Neural cell (in vitro differentiated cells): ENCODE data around the gene ZNF438. TPM values are rescaled to one million over a fixed set of nuclear protein-coding genes. Genes with fewer than 3 reads are reported as not detected.

Experiments
- H2AFZ ChIP-seq: fragments of 200-600, 300-800 bp; sonication (generic), shearing (Covaris generic); 2 replicates; pipeline ENCODE4 v1.6.0; 2014; ENCODE audit warnings: low read depth, mild to moderate bottlenecking, antibody characterized with exemption, low read length, moderate library complexity
- H3F3A ChIP-seq: fragments of 200-600 bp; shearing (Covaris generic); 2 replicates; pipeline ENCODE4 v1.6.1; 2016; ENCODE audit warnings: mild to moderate bottlenecking, moderate library complexity, mixed read lengths, antibody characterized with exemption, low read length; ENCODE audit not compliant: insufficient read depth, poor library complexity, severe bottlenecking
- H3K27ac ChIP-seq: fragments of 200-600, 300-800 bp; sonication (generic), shearing (Covaris generic); 2 replicates; pipeline ENCODE4 v1.5.1; 2014; ENCODE audit warnings: mild to moderate bottlenecking, low read length, moderate library complexity
- H3K27me3 ChIP-seq: fragments of 300-800, 200-600 bp; sonication (generic), shearing (Covaris generic); 2 replicates; pipeline ENCODE4 v1.6.0; 2014; ENCODE audit warnings: mild to moderate bottlenecking, low read depth, low read length, moderate library complexity; ENCODE audit not compliant: insufficient read depth
- H3K36me3 ChIP-seq: fragments of 300-800, 200-600 bp; sonication (generic), shearing (Covaris generic); 2 replicates; pipeline ENCODE4 v1.5.1; 2014; ENCODE audit warnings: mild to moderate bottlenecking, antibody characterized with exemption, low read length, moderate library complexity; ENCODE audit not compliant: insufficient read depth
- H3K4me2 ChIP-seq: fragments of 300-800, 200-600 bp; sonication (generic), shearing (Covaris generic); 2 replicates; pipeline ENCODE4 v1.6.0; 2014; ENCODE audit warnings: mild to moderate bottlenecking, low read length
- H3K4me3 ChIP-seq: fragments of 300-800, 200-600 bp; sonication (generic), shearing (Covaris generic); 2 replicates; pipeline ENCODE4 v1.5.1; 2014; ENCODE audit warnings: mild to moderate bottlenecking, low read length, moderate library complexity
- H3K79me2 ChIP-seq: fragments of 200-600 bp; shearing (Covaris generic); replicated peaks from 2 replicates; pipeline ENCODE4 v1.6.0; 2014; ENCODE audit warnings: mild to moderate bottlenecking, low read length, moderate library complexity; ENCODE audit not compliant: insufficient read depth
- H3K9ac ChIP-seq: fragments of 300-800, 200-600 bp; sonication (generic), shearing (Covaris generic); 2 replicates; pipeline ENCODE4 v1.6.1; 2016; ENCODE audit warnings: mild to moderate bottlenecking, low read length, mixed read lengths
- H3K9me2 ChIP-seq: fragments of 200-600 bp; shearing (Covaris generic); 2 replicates; pipeline ENCODE4 v1.6.1; 2016; ENCODE audit warnings: mild to moderate bottlenecking, low read length, mixed read lengths; ENCODE audit not compliant: insufficient read depth
- H3K9me3 ChIP-seq: fragments of 200-600, 300-800 bp; sonication (generic), shearing (Covaris generic); 2 replicates; pipeline ENCODE4 v1.6.1; 2016; ENCODE audit warnings: mild to moderate bottlenecking, mixed run types, low read length, moderate library complexity, mixed read lengths
- H4K20me1 ChIP-seq: fragments of 200-600 bp; shearing (Covaris generic); 2 replicates; pipeline ENCODE4 v1.6.1; 2016; ENCODE audit warnings: mild to moderate bottlenecking, mixed run types; ENCODE audit not compliant: insufficient read depth
- EP300 ChIP-seq: fragments of 450-650 bp; conservative IDR thresholded peaks from 2 replicates; pipeline ENCODE4 v1.6.1; 2014; ENCODE audit warnings: antibody characterized with exemption, mild to moderate bottlenecking, moderate library complexity; ENCODE audit not compliant: poor library complexity, severe bottlenecking
- EZH2 ChIP-seq: fragments of 200-600, 300-800 bp; shearing (Covaris generic), sonication (generic); IDR thresholded peaks from 2 replicates; pipeline ENCODE4 v1.6.1; 2014; ENCODE audit warnings: antibody characterized with exemption, low read length, borderline replicate concordance, mild to moderate bottlenecking; ENCODE audit not compliant: insufficient read depth, poor library complexity, severe bottlenecking
- MXI1 ChIP-seq: fragments of 450-650 bp; conservative IDR thresholded peaks from 2 replicates; pipeline ENCODE4 v1.6.1; 2014; ENCODE audit warnings: antibody characterized with exemption, mild to moderate bottlenecking; ENCODE audit not compliant: poor library complexity, severe bottlenecking
- POLR2AphosphoS5 ChIP-seq: IDR thresholded peaks from 2 replicates; pipeline ENCODE4 v1.6.1; 2012
- RAD21 ChIP-seq: fragments of 450-650 bp; conservative IDR thresholded peaks from 2 replicates; pipeline ENCODE4 v1.6.1; 2014; ENCODE audit warnings: antibody characterized with exemption, mild to moderate bottlenecking, moderate library complexity
- SMC3 ChIP-seq: fragments of 450-650 bp; conservative IDR thresholded peaks from 2 replicates; pipeline ENCODE4 v1.6.1; 2014; ENCODE audit warnings: antibody characterized with exemption, mild to moderate bottlenecking, moderate library complexity; ENCODE audit not compliant: poor library complexity
- TAF1 ChIP-seq: IDR thresholded peaks from 2 replicates; pipeline ENCODE4 v1.6.1; 2012; ENCODE audit warnings: low read depth
- polyA plus RNA-seq: library from polyadenylated mRNA; depleted of rRNA; stranded (reverse); fragments of >200 nt; gene quantifications from 2 replicates; pipeline ENCODE4 v1.2.3, GENCODE V29; 2014
- TF ChIP-seq, protein P1 (sequence below): IDR thresholded peaks from 2 replicates; pipeline ENCODE4 v1.6.1; 2012; ENCODE audit warnings: borderline replicate concordance
- TF ChIP-seq, protein P2 (sequence below): fragments of 450-650 bp; IDR thresholded peaks from 2 replicates; pipeline ENCODE4 v1.5.1; 2014; ENCODE audit warnings: antibody characterized with exemption, mild to moderate bottlenecking, moderate library complexity; ENCODE audit not compliant: poor library complexity, severe bottlenecking

Gene ZNF438
- polyA plus RNA-seq, 1 donor from 2014 or later = 0.78 TPM

DNA sequence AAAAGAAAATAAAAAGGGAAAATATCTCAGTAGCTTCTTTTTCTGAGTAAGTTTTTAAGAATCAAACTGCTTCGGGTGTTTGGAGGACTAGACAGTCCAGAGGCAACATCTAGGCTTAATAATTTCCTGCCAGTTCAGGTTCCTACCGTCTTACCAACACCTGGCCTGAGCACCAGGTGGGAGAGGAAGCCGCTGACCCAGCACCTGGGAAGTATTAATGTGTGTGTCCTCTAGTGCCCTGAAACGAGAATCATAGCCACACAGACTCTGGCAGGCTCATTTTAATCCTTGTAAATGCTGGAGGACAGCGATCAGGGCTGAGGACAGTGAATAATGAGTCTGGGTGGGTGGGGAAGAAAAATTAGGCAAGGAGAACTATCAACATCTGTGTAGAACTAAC, 137.4 kb downstream of the ZNF438 start:
- Histone ChIP-seq H3K9me2 (no peaks in the 10 kb centered on the region), H3K9ac (no peak overlapping the region), H3K4me2 (no peak overlapping the region), H3K79me2 (no peaks in the 10 kb centered on the region), H3K4me3 (no peak overlapping the region), H2AFZ (no peak overlapping the region), H3K36me3 (no peaks in the 10 kb centered on the region), H3K27me3 (no peaks in the 10 kb centered on the region), H3K9me3 (no peaks in the 10 kb centered on the region), H4K20me1 (no peaks in the 10 kb centered on the region), H3K27ac (no peak overlapping the region), H3F3A (no peaks in the 10 kb centered on the region)
- TF ChIP-seq EZH2 = no peak
- TF ChIP-seq TAF1 = no peak
- no peak for TF ChIP-seq RAD21
- no peak for TF ChIP-seq MXI1
- TF ChIP-seq, protein P1, sequence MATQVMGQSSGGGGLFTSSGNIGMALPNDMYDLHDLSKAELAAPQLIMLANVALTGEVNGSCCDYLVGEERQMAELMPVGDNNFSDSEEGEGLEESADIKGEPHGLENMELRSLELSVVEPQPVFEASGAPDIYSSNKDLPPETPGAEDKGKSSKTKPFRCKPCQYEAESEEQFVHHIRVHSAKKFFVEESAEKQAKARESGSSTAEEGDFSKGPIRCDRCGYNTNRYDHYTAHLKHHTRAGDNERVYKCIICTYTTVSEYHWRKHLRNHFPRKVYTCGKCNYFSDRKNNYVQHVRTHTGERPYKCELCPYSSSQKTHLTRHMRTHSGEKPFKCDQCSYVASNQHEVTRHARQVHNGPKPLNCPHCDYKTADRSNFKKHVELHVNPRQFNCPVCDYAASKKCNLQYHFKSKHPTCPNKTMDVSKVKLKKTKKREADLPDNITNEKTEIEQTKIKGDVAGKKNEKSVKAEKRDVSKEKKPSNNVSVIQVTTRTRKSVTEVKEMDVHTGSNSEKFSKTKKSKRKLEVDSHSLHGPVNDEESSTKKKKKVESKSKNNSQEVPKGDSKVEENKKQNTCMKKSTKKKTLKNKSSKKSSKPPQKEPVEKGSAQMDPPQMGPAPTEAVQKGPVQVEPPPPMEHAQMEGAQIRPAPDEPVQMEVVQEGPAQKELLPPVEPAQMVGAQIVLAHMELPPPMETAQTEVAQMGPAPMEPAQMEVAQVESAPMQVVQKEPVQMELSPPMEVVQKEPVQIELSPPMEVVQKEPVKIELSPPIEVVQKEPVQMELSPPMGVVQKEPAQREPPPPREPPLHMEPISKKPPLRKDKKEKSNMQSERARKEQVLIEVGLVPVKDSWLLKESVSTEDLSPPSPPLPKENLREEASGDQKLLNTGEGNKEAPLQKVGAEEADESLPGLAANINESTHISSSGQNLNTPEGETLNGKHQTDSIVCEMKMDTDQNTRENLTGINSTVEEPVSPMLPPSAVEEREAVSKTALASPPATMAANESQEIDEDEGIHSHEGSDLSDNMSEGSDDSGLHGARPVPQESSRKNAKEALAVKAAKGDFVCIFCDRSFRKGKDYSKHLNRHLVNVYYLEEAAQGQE = no peak
- TF ChIP-seq SMC3 = no peak
- no peak for TF ChIP-seq POLR2AphosphoS5

DNA sequence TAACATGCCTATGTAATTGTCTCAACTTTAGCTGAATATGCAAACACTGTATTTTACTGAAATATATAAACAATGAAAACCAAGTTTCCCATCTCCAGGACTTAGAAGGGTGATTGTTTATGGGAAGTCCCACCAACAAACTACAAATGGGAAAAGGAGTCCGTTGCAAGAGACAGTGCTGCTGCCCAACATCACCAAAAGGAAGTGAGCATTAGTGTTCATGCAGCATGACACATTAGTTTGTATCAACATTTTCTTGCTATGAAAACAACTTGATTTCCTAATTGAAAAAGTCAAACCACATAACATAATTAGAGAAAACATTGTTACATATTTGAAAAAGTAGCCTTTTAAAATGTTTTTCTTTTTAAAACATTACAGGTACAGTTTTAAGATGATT, 138.5 kb downstream of the ZNF438 start:
- Histone ChIP-seq H3K36me3 (no peaks in the 10 kb centered on the region), H3K79me2 (no peaks in the 10 kb centered on the region), H3K27me3 (no peaks in the 10 kb centered on the region), H3K9ac (no peak overlapping the region), H3K4me2 (no peak overlapping the region), H3K27ac (no peak overlapping the region), H3K9me2 (no peaks in the 10 kb centered on the region), H2AFZ (no peak overlapping the region), H4K20me1 (no peaks in the 10 kb centered on the region), H3K9me3 (no peaks in the 10 kb centered on the region), H3K4me3 (no peak overlapping the region), H3F3A (no peaks in the 10 kb centered on the region)
- TF ChIP-seq MXI1 = no peak
- TF ChIP-seq, protein P1 = no peak
- TF ChIP-seq EP300 = no peak
- no peak for TF ChIP-seq SMC3
- no peak for TF ChIP-seq TAF1
- TF ChIP-seq, protein P2, sequence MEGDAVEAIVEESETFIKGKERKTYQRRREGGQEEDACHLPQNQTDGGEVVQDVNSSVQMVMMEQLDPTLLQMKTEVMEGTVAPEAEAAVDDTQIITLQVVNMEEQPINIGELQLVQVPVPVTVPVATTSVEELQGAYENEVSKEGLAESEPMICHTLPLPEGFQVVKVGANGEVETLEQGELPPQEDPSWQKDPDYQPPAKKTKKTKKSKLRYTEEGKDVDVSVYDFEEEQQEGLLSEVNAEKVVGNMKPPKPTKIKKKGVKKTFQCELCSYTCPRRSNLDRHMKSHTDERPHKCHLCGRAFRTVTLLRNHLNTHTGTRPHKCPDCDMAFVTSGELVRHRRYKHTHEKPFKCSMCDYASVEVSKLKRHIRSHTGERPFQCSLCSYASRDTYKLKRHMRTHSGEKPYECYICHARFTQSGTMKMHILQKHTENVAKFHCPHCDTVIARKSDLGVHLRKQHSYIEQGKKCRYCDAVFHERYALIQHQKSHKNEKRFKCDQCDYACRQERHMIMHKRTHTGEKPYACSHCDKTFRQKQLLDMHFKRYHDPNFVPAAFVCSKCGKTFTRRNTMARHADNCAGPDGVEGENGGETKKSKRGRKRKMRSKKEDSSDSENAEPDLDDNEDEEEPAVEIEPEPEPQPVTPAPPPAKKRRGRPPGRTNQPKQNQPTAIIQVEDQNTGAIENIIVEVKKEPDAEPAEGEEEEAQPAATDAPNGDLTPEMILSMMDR = no peak
- TF ChIP-seq RAD21 = no peak
- TF ChIP-seq POLR2AphosphoS5 = no peak
- no peak for TF ChIP-seq EZH2
